CD4-positive, alpha-beta T cell treated with Interleukin-21 for 1 hour (primary cell): ENCODE results near the gene SKAP2.
"Not testable (repeated sequence)": the region's sequence is repeated elsewhere in the genome, so short reads cannot be mapped to it uniquely, and the experiment has no call there.

ENCODE experiments used
- DNase-seq: peaks from one replicate; pipeline ENCODE4 v3.0.0-alpha.2; 2020

Gene SKAP2

GRCh38 chr7:26857170-26857505 lies 7.3 kb downstream of the SKAP2 start:
- DNase-seq = no peak

DNA sequence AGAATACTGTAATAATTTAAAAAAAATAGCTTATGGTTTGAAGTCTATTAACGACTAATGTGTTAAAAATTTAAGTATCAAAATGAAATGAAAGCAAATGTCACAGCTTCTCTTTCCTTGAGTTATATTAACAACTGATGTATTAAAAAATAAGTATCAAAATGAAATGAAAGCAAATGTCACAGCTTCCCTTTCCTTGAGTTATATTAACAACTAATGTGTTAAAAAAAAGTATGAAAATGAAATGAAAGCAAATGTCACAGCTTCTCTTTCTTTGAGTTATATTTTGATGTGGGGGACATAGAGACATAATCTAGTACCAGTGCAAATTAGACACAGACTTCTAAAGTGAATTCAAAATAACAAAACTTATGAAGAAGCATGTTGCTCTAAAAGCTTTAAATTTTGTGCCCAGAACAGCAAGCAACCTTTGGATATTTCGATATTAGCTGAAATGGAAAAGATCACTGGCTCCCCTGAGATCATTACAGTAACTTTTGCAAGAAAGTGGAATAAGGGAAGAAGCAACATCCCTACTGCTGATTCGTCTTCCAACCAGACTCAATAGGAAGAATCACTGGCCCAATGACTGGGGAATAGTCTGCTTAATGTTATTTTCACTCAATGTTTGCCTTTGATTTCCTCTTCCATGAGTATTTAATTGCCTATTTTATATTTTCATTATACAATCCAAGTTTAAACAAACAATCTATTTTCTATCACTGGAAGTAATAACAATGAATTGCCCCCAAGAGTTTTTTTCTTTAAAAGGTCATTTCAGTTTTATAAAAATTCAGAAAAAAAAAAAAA lies 8.0 kb downstream of the SKAP2 start:
- DNase-seq = no peak

DNA sequence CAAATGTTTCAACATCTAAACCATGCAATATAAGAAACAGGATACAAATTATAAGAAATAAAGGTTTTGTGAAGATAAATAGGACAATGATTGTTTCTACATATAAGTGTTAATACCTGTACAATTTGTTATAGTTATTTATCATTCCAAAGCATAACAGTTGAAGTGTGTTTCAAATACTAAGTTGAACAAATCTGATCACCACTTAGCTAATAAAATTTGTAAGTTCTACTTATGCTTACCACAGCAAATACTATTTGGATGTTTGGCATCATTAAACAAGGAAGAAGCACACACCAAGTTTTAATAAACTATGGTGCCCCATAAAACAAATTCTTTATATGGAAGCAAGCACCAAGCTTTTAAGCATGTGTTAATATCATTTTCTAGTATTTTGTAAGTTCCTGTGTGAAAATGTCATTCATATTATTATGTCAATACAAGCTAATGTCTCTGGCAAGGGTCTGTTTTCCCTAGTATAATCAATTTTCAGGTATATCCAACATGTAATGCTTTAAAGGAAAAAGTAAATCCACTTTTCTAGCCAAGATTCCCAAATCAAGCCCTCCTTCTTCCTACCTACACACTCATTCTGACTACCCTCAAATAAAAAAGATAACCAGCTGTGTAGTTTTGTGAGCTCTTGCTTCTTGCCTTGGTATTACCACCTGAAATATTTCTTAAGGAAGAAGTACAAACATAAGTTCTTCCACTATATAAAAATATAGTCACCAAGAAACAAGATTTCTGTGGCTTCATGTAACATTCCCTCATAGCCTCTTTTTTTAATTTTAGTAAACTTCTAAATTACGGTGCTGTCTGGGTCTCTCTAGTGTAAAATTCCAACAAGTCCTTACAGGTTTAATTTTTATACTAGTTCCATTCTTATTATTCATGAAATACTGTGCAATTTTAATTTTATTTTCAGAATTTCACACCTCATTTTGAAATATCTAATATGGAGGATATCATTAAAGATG lies 9.2 kb downstream of the SKAP2 start:
- DNase-seq = no peak

- DNase-seq = peak; percentile 49
These were observed 10.5 kb downstream of the SKAP2 start for GRCh38 chr7:26853788-26854393.

DNA sequence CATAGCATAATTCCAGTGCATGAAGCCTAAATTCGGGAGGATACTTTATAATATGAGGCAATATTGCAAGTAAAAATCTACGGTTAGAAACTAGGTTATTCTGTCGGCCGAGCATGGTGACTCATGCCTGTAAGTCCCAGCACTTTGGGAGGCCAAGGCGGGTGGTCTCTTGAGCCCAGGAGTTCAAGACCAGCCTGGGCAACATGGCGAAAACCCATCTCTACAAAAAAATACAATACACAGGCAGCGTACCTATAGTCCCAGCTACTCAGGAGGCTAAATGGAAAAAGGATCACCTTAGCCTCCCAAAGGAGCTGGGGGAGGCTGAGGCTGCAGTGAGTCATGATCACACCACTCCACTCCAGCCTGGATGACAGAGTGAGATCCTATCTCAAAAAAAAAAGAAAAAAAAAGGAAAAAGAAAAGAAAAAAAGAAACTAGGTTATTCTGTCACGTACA lies 14.2 kb downstream of the SKAP2 start:
- no peak for DNase-seq

DNA sequence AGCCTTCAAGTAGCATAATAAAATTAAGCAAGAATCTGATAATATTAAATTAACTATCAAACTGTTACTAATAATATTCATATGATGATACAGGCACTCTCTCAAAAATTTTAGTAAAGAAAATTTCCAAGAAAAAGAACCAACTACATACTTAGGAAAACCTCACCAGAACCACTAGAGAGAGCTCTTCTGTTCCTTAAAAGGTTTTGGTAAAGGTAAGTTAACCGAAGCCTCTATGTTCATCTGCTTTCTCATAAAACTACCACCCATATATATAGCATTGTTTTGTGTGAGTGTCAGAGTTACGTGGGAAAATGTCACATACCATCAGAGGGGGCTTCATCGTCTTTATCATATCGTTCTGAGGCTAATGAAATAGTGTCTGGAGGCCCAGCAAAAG lies 20.7 kb downstream of the SKAP2 start:
- no peak for DNase-seq

GRCh38 chr7:26842897-26843296 lies 21.5 kb downstream of the SKAP2 start:
- DNase-seq = no peak

DNA sequence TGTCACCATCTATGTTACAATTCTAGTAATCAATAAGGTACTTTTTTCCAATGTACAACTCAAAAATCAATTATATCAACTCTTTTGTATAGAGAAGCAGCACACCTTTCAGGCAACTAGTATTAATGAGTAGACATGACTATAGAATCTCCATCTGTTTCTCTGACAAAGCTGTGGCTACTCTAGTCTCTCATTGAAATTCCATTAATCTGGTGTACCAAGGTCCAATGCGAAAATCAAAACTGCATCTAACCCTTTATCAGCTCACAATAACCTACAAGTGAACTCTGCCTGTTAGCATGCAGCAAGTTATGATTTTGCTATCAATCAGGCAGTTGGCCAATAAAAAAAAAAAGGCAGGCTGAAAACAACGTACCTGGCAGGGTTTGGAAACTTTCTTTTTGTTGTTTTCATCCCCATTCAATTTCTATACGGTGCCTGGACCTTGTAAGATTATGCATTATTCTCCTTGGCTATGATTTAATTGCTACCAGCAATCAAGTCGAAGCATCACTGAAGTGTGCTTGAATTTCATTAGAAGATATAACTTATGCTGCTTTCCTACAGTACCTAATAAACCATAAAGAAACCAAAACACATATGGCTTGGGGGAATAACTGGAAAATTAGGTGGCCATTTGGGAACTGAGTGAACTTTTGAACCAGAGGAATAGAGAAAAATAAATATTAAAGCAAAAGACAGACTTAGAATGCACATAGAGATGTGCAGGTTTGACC lies 23.2 kb downstream of the SKAP2 start:
- no peak for DNase-seq

DNA sequence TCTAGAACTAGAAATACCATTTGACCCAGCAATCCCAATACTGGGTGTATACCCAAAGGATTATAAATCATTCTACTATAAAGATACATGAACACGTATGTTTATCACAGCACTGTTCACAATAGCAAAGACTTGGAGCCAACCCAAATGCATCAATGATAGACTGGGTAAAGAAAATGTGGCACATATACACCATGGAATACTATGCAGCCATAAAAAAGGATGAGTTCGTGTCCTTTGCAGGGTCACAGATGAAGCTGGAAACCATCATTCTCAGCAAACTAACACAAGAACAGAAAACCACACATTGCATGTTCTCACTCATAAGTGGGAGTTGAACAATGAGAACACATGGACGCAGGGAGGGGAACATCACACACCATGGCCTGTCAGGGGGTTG lies 27.6 kb downstream of the SKAP2 start:
- DNase-seq = not testable (repeated sequence)

GRCh38 chr7:26815426-26815825 lies 49.0 kb downstream of the SKAP2 start:
- DNase-seq = no peak

GRCh38 chr7:26813432-26813831 lies 51.0 kb downstream of the SKAP2 start:
- no peak for DNase-seq

DNA sequence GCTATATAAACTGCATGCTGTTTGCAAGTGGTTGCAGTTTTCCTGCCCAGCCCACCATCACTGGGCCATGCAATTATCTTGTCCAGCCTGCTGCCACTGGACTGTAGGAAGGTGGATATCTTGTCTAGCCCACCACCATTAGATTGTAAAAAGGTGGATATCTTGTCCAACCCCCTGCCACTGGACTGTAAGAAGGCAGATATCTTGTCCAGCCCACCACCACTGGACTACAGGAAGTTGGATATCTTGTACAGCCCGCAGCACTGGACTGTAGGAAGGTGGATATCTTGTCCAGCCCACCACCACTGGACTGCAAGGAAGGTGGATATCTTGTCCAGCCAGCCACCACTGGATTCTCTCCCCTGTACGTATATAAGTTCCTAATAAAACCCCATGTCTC lies 69.8 kb downstream of the SKAP2 start:
- no peak for DNase-seq

GRCh38 chr7:26792576-26792975 lies 71.8 kb downstream of the SKAP2 start:
- no peak for DNase-seq

GRCh38 chr7:26792006-26792405 lies 72.4 kb downstream of the SKAP2 start:
- DNase-seq = no peak

GRCh38 chr7:26789481-26790184 lies 74.8 kb downstream of the SKAP2 start:
- no peak for DNase-seq

GRCh38 chr7:26787701-26788100 lies 76.7 kb downstream of the SKAP2 start:
- DNase-seq = no peak

DNA sequence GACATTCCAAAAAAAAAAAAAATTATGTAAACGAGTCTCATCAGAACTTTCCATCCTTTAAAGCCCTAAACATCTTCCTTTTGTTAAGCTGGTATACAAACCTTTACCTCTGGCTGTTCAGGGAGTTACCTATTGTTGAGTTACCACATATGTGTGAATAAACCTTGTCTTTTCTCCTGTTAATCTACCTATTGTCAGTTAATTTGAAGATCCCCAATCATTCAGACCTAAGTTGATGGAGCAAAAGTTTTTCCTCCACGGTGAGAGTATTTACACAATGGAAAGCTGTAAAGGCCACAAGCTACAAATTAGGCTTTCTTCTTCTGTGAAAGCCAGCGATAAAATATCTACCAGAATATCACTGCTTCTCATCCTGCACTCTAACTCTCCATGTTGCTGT lies 80.3 kb downstream of the SKAP2 start:
- DNase-seq = no peak

DNA sequence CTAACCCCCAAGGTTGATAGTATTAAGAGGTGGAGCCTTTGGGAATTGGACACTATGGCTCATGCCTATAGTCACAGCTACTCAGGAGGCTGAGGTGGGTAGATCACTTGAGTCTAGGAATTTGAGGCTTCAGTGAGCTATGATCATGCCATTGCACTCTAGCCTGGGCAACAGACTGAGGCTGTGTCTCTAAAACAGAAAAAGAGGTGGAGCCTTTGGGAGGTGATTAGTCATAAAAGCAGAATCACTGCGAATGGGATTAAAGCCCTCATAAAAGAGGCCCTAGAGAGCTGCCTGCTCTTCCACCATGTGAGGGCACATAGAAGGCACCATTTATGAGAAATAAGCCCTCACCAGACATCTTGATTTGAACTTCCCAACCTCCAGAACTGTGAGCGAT lies 81.9 kb downstream of the SKAP2 start:
- no peak for DNase-seq

DNA sequence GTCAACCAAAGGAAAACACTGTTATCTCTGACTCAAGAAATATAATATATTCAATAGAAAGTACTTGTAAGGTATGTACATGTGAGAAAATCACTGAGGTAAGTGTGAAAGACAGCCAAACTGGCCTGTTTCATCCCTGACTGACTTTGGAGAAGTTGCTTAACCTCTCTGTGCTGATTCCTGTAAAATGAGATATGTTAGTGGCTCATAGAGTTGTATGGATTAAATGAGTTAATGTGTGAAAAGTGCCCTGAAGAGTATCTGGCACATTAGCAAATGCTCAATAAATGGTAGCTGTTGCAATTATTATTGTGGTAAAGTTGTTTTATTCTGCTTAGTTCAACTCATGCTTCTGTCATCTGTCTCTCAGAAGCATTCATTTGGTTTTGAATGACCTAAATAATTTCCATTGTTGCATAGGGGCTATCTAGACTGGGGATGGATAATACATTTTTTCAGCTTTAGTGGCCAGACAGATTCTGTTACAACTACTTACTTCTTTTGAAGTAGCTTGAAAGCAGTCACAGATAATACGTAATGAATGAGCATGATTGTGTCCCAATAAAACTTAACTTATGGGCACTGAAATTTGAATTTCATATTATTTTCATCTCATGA lies 84.3 kb downstream of the SKAP2 start:
- no peak for DNase-seq

DNA sequence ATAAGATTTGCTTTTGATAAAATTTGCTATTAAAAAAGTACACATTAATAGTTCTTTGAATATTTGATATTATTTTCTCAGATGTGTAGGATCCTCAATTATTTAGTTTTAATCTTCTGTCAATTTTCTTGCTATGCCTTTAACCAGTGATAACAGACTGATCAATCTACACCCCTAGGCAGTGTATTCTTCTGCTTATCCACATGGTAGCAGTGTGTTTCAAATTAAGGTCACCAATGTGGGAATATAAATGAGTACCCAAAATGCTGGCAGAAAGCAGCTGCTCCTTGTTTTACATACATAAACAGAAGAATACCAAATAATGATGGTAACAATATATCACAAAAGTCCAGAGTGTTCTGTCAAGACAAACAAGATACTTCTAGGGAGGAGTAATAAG lies 87.0 kb downstream of the SKAP2 start:
- DNase-seq = no peak

- DNase-seq = no peak
These were observed 103.9 kb downstream of the SKAP2 start for GRCh38 chr7:26760501-26760900.

DNA sequence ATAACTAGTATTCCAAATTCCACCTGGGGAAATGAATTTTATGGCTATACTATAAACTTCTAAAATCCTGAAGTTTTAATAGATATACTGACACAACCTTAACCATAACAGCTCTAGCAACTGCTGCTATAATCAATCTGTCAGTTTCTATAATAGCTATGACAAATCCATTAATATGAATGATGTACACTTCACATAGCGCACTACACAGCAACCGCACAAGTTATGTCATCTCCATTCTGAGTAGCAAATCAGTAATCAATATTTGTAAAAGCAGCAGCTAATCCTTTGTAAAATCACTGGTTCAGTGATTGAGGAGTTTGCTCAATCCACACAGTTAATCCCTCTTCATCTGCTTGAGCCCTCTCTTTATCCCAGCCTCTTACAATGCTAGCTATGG lies 105.3 kb downstream of the SKAP2 start:
- no peak for DNase-seq
